IPS DF 19.7 (cell line): Measurements from ENCODE around the gene COG2.
"Not testable (repeated sequence)": the region's sequence is repeated elsewhere in the genome, so short reads cannot be mapped to it uniquely, and the experiment has no call there.

ENCODE experiments used
- DNase-seq: peaks from one replicate; pipeline ENCODE4 v3.0.0-alpha.2; 2013; ENCODE audit warnings: low read depth, low spot score

COG2 gene

GRCh38 chr1:230715510-230715909 is 73.2 kb downstream of the COG2 start:
- no peak for DNase-seq

- not testable (repeated sequence) for DNase-seq
Observed at GRCh38 chr1:230716453-230716852, 74.2 kb downstream of the COG2 start.

DNA sequence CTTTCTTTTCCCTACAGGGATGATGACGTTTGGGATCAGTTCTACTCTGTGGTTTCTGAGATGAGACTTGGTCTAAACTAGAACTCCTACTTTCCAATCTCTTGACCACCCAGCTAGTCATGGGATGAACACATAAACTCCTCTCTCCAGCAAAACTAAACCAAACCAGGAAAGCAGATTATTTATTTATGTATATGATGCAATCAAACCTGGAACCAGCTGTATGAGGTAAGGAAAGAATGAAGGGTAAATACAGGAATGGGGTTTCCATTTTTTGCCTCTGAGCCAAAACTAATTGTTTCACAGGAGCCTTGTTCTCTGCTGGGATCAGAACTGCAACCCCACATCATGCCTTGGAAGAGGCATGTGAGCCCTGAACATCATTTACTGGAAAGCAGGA is 75.0 kb downstream of the COG2 start:
- no peak for DNase-seq

GRCh38 chr1:230721849-230722522 is 79.7 kb downstream of the COG2 start:
- not testable (repeated sequence) for DNase-seq

DNA sequence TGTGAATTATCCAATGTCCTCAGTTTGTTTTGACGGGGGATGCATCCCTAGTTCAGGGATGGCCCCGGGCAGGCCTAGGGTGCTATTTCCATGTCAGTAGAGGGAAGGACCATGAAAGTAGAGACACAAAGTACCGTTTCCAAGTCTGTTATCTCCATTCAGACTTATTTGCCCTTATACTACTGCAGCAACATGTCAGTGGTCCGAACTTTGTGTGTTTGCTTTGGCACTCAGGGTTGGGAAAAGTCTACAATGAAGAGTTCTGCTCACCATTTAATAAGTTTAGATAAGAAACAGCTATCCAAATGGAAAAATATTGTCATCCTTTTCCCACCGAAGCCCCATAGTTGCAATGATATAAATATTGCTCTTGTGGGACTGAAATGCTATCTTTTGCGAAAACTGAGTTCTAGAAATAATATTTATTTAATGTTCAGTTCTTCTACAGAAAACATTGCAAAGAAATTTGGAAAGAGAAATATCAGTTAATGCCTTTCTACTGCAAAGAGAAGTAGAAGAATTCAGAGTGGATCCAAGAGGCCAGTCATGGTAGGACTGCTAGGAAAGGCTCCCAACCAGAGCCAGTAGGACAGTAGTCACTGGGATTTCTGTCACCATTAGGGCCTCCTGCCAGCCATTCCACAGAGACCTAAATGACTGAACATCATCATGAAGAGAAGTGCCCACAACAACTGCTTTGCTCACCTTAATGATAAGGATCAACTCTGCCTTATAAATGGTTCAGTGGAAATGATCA is 83.2 kb downstream of the COG2 start:
- DNase-seq, result no peak

DNA sequence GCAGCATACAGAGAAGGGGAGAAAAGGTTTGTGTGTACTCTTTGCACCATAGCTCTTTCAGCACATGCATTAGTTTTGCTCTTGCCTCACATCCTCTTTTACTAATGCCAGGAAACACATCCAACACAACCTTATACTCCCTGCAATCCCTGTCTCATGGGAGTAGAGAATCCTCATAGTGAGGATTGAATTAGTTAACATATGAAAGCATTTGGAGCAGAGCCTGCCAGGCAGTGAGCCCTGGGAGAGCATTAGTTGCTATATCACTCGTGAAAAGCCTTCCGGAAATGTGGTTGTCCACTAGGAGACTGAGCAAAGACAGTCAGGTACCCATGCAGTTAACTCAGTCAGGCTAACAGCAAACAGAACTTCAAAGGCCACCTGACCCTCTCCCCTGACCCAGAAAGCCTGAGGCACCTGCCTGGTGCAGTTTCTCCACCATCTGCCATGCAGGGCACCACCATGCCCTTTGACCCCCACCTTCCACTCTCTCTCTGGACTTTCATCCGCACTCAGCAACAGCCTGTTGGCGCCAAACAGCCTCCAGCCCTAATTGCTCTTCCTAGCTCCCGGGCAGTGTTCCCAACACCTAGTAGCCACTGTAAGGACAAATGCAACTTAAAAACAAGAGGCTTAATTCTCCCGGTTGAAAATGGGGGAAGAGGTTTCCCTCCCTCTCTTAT is 86.6 kb downstream of the COG2 start:
- DNase-seq, result no peak

- no peak for DNase-seq
Observed at GRCh38 chr1:230730977-230731376, 88.7 kb downstream of the COG2 start.

GRCh38 chr1:230735447-230735846 is 93.2 kb downstream of the COG2 start:
- DNase-seq, result no peak

- DNase-seq, result no peak
Observed at GRCh38 chr1:230737622-230738262, 95.5 kb downstream of the COG2 start.

- DNase-seq, result no peak
Observed at GRCh38 chr1:230739564-230740290, 97.4 kb downstream of the COG2 start.
